DND-41 (cell line): ENCODE results near the gene FHDC1.

ENCODE experiments used
- ATAC-seq: fragments of 200-7000 bp; cut with Tn5 transposase; 3 replicates; pipeline ENCODE4 v1.9.1; 2021; ENCODE audit warnings: low read depth; ENCODE audit not compliant: insufficient read depth
- DNase-seq: peaks from one replicate; pipeline ENCODE4 v3.0.0-alpha.2; 2020
- H2AFZ ChIP-seq: 2 replicates; pipeline ENCODE4 v1.6.0; 2012; ENCODE audit warnings: low read depth, low read length
- H3K27ac ChIP-seq: 2 replicates; pipeline ENCODE4 v1.5.1; 2012; ENCODE audit warnings: low read length, inconsistent platforms
- H3K27me3 ChIP-seq: fragments of 200-600 bp; sonication (generic); 2 replicates; pipeline ENCODE4 v1.6.0; 2012; ENCODE audit warnings: low read length, mild to moderate bottlenecking, inconsistent platforms; ENCODE audit not compliant: insufficient read depth, poor library complexity
- H3K36me3 ChIP-seq: 2 replicates; pipeline ENCODE4 v1.5.1; 2012; ENCODE audit warnings: low read length, inconsistent platforms; ENCODE audit not compliant: insufficient read depth
- H3K4me1 ChIP-seq: 2 replicates; pipeline ENCODE4 v1.5.1; 2012; ENCODE audit warnings: mild to moderate bottlenecking, low read length; ENCODE audit not compliant: insufficient read depth
- H3K4me2 ChIP-seq: 2 replicates; pipeline ENCODE4 v1.6.0; 2012; ENCODE audit warnings: mild to moderate bottlenecking, moderate library complexity, low read length, inconsistent platforms; ENCODE audit not compliant: insufficient read depth
- H3K4me3 ChIP-seq, 2 experiments: fragments of 200-600 bp in 1 of 2; shearing (Covaris generic) in 1 of 2; 2 replicates each; pipeline ENCODE4 v1.5.1; 2012 to 2016; ENCODE audit warnings: inconsistent platforms in 2 of 2, low read length in 2 of 2, mild to moderate bottlenecking in 2 of 2, low read depth in 1 of 2, moderate library complexity in 1 of 2
- H3K79me2 ChIP-seq: 2 replicates; pipeline ENCODE4 v1.6.0; 2012; ENCODE audit warnings: low read length, inconsistent platforms; ENCODE audit not compliant: insufficient read depth
- H3K9ac ChIP-seq: 2 replicates; pipeline ENCODE4 v1.6.0; 2012; ENCODE audit warnings: low read depth, mild to moderate bottlenecking, inconsistent platforms, low read length, moderate library complexity
- H3K9me3 ChIP-seq: 2 replicates; pipeline ENCODE4 v1.5.1; 2012; ENCODE audit warnings: low read length, moderate library complexity, mild to moderate bottlenecking, inconsistent platforms; ENCODE audit not compliant: insufficient read depth, severe bottlenecking
- H4K20me1 ChIP-seq: 2 replicates; pipeline ENCODE4 v1.6.0; 2012; ENCODE audit warnings: low read length; ENCODE audit not compliant: insufficient read depth
- EZH2 ChIP-seq: IDR thresholded peaks from 3 replicates; pipeline ENCODE4 v1.6.1; 2012; ENCODE audit warnings: borderline replicate concordance, low read depth, mild to moderate bottlenecking, moderate library complexity, low read length, inconsistent platforms; ENCODE audit not compliant: severe bottlenecking
- TF ChIP-seq, protein P1 (sequence below): IDR thresholded peaks from 2 replicates; pipeline ENCODE4 v1.5.1; 2012; ENCODE audit warnings: borderline replicate concordance, low read length, moderate library complexity, mild to moderate bottlenecking; ENCODE audit not compliant: poor library complexity, severe bottlenecking; ENCODE audit errors: extremely low read depth

The FHDC1 gene

GRCh38 chr4:153023139-153023538 lies 87.0 kb downstream of the FHDC1 start:
- DNase-seq (no peak), ATAC-seq (no peak)
- TF ChIP-seq EZH2 = no peak
- TF ChIP-seq, protein P1, sequence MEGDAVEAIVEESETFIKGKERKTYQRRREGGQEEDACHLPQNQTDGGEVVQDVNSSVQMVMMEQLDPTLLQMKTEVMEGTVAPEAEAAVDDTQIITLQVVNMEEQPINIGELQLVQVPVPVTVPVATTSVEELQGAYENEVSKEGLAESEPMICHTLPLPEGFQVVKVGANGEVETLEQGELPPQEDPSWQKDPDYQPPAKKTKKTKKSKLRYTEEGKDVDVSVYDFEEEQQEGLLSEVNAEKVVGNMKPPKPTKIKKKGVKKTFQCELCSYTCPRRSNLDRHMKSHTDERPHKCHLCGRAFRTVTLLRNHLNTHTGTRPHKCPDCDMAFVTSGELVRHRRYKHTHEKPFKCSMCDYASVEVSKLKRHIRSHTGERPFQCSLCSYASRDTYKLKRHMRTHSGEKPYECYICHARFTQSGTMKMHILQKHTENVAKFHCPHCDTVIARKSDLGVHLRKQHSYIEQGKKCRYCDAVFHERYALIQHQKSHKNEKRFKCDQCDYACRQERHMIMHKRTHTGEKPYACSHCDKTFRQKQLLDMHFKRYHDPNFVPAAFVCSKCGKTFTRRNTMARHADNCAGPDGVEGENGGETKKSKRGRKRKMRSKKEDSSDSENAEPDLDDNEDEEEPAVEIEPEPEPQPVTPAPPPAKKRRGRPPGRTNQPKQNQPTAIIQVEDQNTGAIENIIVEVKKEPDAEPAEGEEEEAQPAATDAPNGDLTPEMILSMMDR = no peak

GRCh38 chr4:153023692-153024394 lies 87.7 kb downstream of the FHDC1 start:
- no peak for ATAC-seq
- no peak for TF ChIP-seq EZH2
- TF ChIP-seq, protein P1 = no peak
- no peaks in the 10 kb centered on the region for H3K4me1 ChIP-seq
- H2AFZ ChIP-seq = no peak overlapping the region
- H3K27me3 ChIP-seq = no peaks in the 10 kb centered on the region
- no peaks in the 10 kb centered on the region for H3K36me3 ChIP-seq
- peaks cover 9% of the 10 kb centered on the region for H3K9me3 ChIP-seq
- no peaks in the 10 kb centered on the region for H4K20me1 ChIP-seq
- no peak overlapping the region for H3K27ac ChIP-seq
- H3K4me2 ChIP-seq = no peak overlapping the region
- H3K9ac ChIP-seq = no peak overlapping the region
- DNase-seq = no peak
- H3K4me3 ChIP-seq = no peak overlapping the region
- no peaks in the 10 kb centered on the region for H3K79me2 ChIP-seq

More at GRCh38 chr4:153023139-153023538, 87.0 kb downstream of the FHDC1 start:
- Histone ChIP-seq H3K27me3 (no peaks in the 10 kb centered on the region), H3K27ac (no peak overlapping the region), H3K4me2 (no peak overlapping the region), H3K4me3 (no peak overlapping the region), H3K9me3 (peaks cover 8% of the 10 kb centered on the region), H3K9ac (no peak overlapping the region), H3K79me2 (no peaks in the 10 kb centered on the region), H3K36me3 (no peaks in the 10 kb centered on the region), H2AFZ (no peak overlapping the region), H3K4me1 (no peaks in the 10 kb centered on the region), H4K20me1 (no peaks in the 10 kb centered on the region)

GRCh38 chr4:153024466-153024865 lies 88.3 kb downstream of the FHDC1 start:
- no peaks in the 10 kb centered on the region for H3K4me1 ChIP-seq
- H3K36me3 ChIP-seq = no peaks in the 10 kb centered on the region
- DNase-seq = no peak
- H3K9ac ChIP-seq = no peak overlapping the region
- no peak overlapping the region for H3K4me3 ChIP-seq
- H3K27me3 ChIP-seq = no peaks in the 10 kb centered on the region
- no peak overlapping the region for H3K27ac ChIP-seq
- H3K9me3 ChIP-seq = peaks cover 11% of the 10 kb centered on the region
- no peak overlapping the region for H3K4me2 ChIP-seq
- no peaks in the 10 kb centered on the region for H4K20me1 ChIP-seq
- TF ChIP-seq EZH2 = no peak
- TF ChIP-seq, protein P1 = no peak
- H2AFZ ChIP-seq = no peak overlapping the region
- no peak for ATAC-seq
- H3K79me2 ChIP-seq = no peaks in the 10 kb centered on the region

GRCh38 chr4:153025406-153025805 lies 89.3 kb downstream of the FHDC1 start:
- no peak overlapping the region for H3K4me3 ChIP-seq
- no peak overlapping the region for H3K9ac ChIP-seq
- no peak overlapping the region for H3K4me2 ChIP-seq
- no peaks in the 10 kb centered on the region for H3K79me2 ChIP-seq
- H3K27ac ChIP-seq = no peak overlapping the region
- no peaks in the 10 kb centered on the region for H3K27me3 ChIP-seq
- ATAC-seq (no peak), DNase-seq (no peak)
- no peaks in the 10 kb centered on the region for H3K4me1 ChIP-seq
- H4K20me1 ChIP-seq = no peaks in the 10 kb centered on the region
- H3K36me3 ChIP-seq = no peaks in the 10 kb centered on the region
- no peak for TF ChIP-seq EZH2
- TF ChIP-seq, protein P1 = no peak
- H2AFZ ChIP-seq = no peak overlapping the region
- peaks cover 11% of the 10 kb centered on the region for H3K9me3 ChIP-seq
